ENCODE data around the gene LDHA.

The LDHA gene

DNA sequence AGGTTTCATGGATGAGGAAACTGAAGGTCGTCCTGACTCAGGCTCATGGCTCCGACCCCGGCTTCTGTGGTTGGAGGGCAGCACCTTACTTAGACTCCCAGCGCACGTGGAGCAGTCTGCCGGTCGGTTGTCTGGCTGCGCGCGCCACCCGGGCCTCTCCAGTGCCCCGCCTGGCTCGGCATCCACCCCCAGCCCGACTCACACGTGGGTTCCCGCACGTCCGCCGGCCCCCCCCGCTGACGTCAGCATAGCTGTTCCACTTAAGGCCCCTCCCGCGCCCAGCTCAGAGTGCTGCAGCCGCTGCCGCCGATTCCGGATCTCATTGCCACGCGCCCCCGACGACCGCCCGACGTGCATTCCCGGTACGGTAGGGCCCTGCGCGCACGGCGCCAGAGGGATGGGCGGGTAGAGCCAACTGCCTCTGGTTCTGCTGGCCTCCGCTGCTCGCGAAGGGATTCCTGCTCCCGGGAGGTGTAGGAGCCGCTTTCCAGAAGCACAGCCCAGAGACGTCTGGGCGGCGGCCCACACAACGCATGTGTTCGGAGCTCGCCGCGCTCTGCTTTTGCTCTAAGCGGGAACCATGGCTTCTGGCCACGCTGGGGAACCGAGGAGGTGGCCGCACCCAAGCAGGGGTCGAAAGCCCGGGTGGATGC, at the start of gene LDHA:
Gene LDHA, plus strand, starts transcription at position 289 of the 653 bp plus-strand sequence. CDS start 2,280 bp downstream, outside the sequence.
- peak; percentile 91 for DNase-seq (ENCODE audit: low spot score)

GRCh38 chr11:18347471-18348125, 46.8 kb upstream of the LDHA start:
- DNase-seq (ENCODE audit: low spot score) = peak; percentile 38

GRCh38 chr11:18352581-18352980, 41.8 kb upstream of the LDHA start:
- peak; percentile 23 for DNase-seq (ENCODE audit: low spot score)

DNA sequence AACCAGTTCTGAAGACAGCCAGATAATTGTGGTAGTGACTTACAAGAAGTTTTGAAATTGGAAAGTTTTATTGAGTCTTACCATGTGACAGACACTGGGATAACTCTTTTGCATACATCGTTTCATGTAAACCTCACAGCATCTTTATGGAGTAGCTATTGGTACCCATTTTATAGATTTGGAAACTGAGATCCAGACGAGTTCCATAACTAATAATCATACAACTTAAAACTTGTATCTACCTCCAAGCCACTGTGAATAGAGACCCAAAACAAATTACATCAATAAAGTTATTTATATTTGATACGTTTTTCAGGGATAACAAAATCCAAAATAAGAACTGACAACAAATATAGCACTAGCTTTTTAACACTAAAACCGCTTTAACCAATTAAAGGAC, 35.7 kb upstream of the LDHA start:
- DNase-seq (ENCODE audit: low spot score) = no peak

- DNase-seq (ENCODE audit: low spot score) = no peak
These were observed 33.2 kb upstream of the LDHA start for GRCh38 chr11:18361154-18361553.

DNA sequence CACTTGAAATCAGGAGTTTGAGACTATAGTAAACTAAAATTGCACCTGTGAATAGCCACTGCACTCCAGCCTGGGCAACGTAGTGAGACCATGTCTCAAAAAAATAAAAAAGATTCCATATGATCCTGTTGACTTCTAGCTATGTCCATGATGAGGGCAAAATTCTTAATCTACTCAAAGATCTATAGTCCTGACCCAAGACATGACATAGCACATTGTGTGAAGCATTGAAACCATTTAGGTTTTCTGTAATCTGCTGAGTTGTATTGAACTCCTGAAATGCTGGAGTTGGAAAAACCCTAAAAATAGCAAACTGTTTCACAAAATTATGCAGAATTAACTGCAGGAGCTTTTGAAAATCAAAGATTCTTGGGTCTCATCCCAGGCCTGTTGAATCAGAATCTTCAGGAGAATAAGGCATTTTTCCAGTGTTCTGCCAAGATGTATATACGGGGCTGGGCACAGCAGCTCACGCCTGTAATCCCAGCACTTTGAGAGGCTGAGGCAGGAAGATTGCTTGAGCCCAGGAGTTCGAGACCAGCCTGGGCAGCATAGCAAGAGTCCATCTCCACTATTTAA, 29.8 kb upstream of the LDHA start:
- DNase-seq (ENCODE audit: low spot score) = no peak

DNA sequence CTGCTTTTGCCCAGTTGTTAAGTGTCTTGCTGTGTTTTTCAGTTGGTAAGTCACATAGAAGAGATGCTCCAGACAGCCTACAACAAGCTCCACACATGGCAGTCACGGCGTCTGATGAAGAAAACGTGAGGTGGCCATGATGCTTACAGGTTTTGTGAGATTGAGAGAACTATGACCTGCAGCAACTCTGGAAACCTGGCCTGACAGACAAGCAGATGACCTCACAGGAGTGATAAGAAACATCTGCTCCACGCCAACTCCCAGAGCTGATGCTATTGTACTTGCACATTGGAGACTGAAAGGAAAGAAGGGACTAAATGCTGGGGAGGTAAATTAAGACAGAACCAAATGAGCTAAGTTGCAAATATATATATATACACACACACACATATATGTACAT, 28.6 kb upstream of the LDHA start:
- DNase-seq (ENCODE audit: low spot score) = no peak

DNA sequence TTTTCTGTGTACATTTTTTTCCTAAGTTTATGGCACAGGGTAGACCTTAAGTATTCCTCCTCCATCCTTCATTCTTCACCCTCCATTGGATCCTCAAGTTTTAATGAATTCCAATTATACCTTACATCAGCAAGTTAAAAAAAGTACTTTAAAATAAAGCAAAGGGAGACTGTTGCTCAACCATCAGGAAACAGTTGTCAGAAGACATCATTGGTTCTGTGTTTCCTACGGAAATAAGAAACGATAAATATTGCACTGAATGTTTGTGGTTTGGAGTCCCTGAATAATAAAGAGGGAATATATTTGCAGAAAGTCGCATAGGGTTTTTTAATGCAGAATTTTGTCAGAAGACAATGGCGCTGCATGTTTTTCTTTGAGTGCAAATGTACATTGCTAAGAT, 28.1 kb upstream of the LDHA start:
- no peak for DNase-seq (ENCODE audit: low spot score)

- DNase-seq (ENCODE audit: low spot score) = no peak
These were observed 26.9 kb upstream of the LDHA start for GRCh38 chr11:18367431-18367830.

GRCh38 chr11:18368221-18368620, 26.1 kb upstream of the LDHA start:
- DNase-seq (ENCODE audit: low spot score) = peak; percentile 6

DNA sequence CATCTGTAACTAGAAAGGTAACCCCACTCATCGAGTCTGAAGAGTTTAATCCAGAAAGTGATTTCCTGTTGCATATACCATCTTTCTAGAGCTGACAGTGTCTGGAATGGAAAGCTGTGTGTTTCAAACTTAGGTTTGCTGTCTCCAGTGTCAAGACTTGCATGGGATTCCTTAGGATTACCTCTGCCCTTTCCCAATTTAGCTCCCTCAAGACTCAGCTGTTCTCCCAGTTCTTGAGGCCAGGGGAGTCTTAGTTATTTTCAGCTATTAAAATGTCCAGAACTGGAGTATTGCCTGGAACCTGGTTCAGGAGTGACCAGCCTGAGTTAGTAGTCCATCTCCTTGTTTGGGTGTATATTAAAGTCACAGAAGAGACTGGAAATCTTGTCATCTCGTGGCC, 25.0 kb upstream of the LDHA start:
- no peak for DNase-seq (ENCODE audit: low spot score)

GRCh38 chr11:18371279-18371678, 23.1 kb upstream of the LDHA start:
- no peak for DNase-seq (ENCODE audit: low spot score)

DNA sequence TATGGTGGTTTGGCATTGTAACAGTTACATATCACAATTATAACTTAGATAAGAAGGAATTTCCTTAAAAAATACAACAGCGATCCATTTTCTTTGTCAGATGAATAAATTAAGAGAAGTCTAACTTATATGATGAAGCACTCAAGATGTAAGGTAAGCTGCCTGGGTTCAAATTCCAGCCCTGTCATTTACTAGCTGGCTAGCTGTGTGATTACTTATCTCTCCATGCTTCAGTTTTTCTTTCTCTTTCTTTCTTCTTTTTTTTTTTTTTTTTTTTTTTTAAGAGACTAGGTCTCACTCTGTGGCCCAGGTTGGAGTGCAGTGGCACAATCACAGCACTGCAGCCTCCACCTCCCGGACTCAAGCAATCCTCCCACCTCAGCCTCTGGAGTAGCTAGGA, 22.2 kb upstream of the LDHA start:
- DNase-seq (ENCODE audit: low spot score) = no peak

- no peak for DNase-seq (ENCODE audit: low spot score)
These were observed 19.4 kb upstream of the LDHA start for GRCh38 chr11:18374956-18375355.

GRCh38 chr11:18375941-18376340, 18.4 kb upstream of the LDHA start:
- no peak for DNase-seq (ENCODE audit: low spot score)

GRCh38 chr11:18379201-18379600, 15.2 kb upstream of the LDHA start:
- no peak for DNase-seq (ENCODE audit: low spot score)

- DNase-seq (ENCODE audit: low spot score) = peak; percentile 85
These were observed 10.8 kb upstream of the LDHA start for GRCh38 chr11:18383388-18384156.

GRCh38 chr11:18384157-18384641, 10.2 kb upstream of the LDHA start:
- DNase-seq (ENCODE audit: low spot score) = peak; percentile 69

DNA sequence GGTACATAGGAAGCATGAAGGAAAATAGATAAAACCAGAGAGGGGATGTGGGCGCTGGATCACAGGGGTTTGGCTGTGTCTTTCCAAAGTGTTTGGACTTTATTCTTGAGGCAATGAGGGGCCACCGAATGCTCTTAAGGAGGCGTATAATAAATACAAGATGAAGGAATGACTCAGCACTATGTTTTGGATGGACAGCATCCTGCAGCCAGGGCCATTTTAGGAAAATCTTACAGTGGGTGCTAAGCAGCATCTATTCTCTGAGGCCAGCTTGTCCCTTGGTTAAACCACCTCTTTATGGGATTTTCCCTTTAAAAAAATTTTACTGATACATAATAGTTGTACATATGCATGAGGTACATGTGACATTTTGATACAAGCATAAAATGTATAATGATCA, 4.3 kb upstream of the LDHA start:
- DNase-seq (ENCODE audit: low spot score) = no peak

- DNase-seq (ENCODE audit: low spot score) = no peak
These were observed 1.7 kb upstream of the LDHA start for GRCh38 chr11:18392434-18393321.

DNA sequence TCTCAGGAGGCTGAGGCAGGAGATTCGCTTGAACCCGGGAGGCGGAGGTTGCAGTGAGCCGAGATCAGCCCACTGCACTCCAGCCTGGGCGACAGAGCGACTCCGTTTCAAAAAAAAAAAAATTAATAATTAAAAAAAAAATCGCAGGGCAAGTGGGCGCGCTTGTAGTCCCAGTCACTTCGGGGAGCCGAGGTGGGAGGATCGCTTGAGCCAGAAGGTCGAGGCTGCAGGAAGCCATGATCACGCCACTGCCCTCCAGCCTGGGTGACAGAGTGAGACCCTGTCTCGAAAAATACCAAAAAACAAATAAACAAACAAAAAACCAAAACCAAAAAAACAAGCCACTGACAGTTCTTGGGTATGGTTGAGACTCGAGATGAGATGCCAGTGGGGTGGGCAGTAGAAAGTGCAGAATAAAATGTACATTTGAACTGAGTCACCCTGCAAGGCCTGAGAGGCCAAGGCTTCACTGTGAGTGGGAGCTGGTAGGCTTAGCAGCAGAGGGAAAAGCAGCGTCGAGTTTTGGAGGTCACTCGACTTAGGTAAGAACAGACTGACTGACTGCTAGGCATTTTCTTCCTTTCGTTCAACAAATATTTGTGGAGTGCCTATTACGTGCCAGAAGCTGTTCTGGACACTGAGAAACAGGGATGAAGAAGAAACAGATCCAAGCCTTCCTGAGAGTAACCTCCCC, 635 bp upstream of the LDHA start:
- no peak for DNase-seq (ENCODE audit: low spot score)

Data from kidney capillary endothelial cell (primary cell).